Glutamatergic neuron (in vitro differentiated cells): Measurements from ENCODE around the gene MCTP2. TPM values are rescaled to one million over a fixed set of nuclear protein-coding genes. Genes with fewer than 3 reads are reported as not detected.

ENCODE experiments used
- DNase-seq: peaks from one replicate; pipeline ENCODE4 v3.0.0; 2022
- H3K27ac Mint-ChIP-seq: one replicate; pipeline ENCODE4 v1.8.0; 2020; ENCODE audit warnings: mild to moderate bottlenecking, mixed read lengths, inconsistent platforms; ENCODE audit not compliant: unreplicated experiment
- H3K27me3 Mint-ChIP-seq: one replicate; pipeline ENCODE4 v1.8.0; 2020; ENCODE audit warnings: mild to moderate bottlenecking, moderate library complexity, mixed read lengths, inconsistent platforms; ENCODE audit not compliant: unreplicated experiment
- H3K36me3 Mint-ChIP-seq: one replicate; pipeline ENCODE4 v1.8.0; 2020; ENCODE audit warnings: mild to moderate bottlenecking, mixed read lengths, inconsistent platforms; ENCODE audit not compliant: unreplicated experiment
- H3K4me1 Mint-ChIP-seq: one replicate; pipeline ENCODE4 v1.8.0; 2020; ENCODE audit warnings: mild to moderate bottlenecking, low read depth, mixed read lengths, inconsistent platforms; ENCODE audit not compliant: unreplicated experiment
- H3K4me3 Mint-ChIP-seq: one replicate; pipeline ENCODE4 v1.8.0; 2020; ENCODE audit warnings: mild to moderate bottlenecking, mixed read lengths, inconsistent platforms; ENCODE audit not compliant: unreplicated experiment
- H3K9me3 Mint-ChIP-seq: one replicate; pipeline ENCODE4 v1.8.0; 2020; ENCODE audit warnings: mild to moderate bottlenecking, moderate library complexity, mixed read lengths, inconsistent platforms; ENCODE audit not compliant: unreplicated experiment
- CTCF ChIP-seq: fragments of 200-600 bp; sonication (generic); IDR thresholded peaks from one replicate; pipeline ENCODE4 v1.5.0; 2021; ENCODE audit not compliant: partially characterized antibody, unreplicated experiment
- total RNA-seq: library from RNA; stranded (reverse); fragmentation: NEBNext Ultra II Directional; extraction: Animal tissue kit (Norgen Biotek cat#: 25700); gene quantifications from one replicate; pipeline ENCODE4 v1.2.1, GENCODE V29; 2021; ENCODE audit not compliant: unreplicated experiment

MCTP2 gene
- total RNA-seq, 1 donor from 2014 or later = 0.44 TPM

- no peaks in the 10 kb centered on the region for H3K4me1 Mint-ChIP-seq
- no peak for DNase-seq
- no peak overlapping the region for H3K4me3 Mint-ChIP-seq
- TF ChIP-seq CTCF = no peak
- peaks cover 1% of the 10 kb centered on the region for H3K27me3 Mint-ChIP-seq
- H3K27ac Mint-ChIP-seq = no peak overlapping the region
- H3K9me3 Mint-ChIP-seq = no peaks in the 10 kb centered on the region
- H3K36me3 Mint-ChIP-seq = no peaks in the 10 kb centered on the region
Measured at GRCh38 chr15:94205366-94205765, 26.0 kb upstream of the MCTP2 start.

- H3K36me3 Mint-ChIP-seq = no peaks in the 10 kb centered on the region
- TF ChIP-seq CTCF = no peak
- no peak for DNase-seq
- no peaks in the 10 kb centered on the region for H3K4me1 Mint-ChIP-seq
- peaks cover 1% of the 10 kb centered on the region for H3K27me3 Mint-ChIP-seq
- H3K27ac Mint-ChIP-seq = no peak overlapping the region
- no peak overlapping the region for H3K4me3 Mint-ChIP-seq
- no peaks in the 10 kb centered on the region for H3K9me3 Mint-ChIP-seq
Measured at GRCh38 chr15:94206463-94207167, 24.7 kb upstream of the MCTP2 start.

GRCh38 chr15:94212291-94212690 lies 19.1 kb upstream of the MCTP2 start:
- no peaks in the 10 kb centered on the region for H3K36me3 Mint-ChIP-seq
- no peak overlapping the region for H3K4me3 Mint-ChIP-seq

GRCh38 chr15:94225616-94226015 lies 5.7 kb upstream of the MCTP2 start:
- no peak for TF ChIP-seq CTCF
- DNase-seq = no peak
- Mint-ChIP-seq H3K36me3 (no peaks in the 10 kb centered on the region), H3K9me3 (peaks cover 2% of the 10 kb centered on the region), H3K27me3 (peaks cover 1% of the 10 kb centered on the region), H3K27ac (no peak overlapping the region), H3K4me3 (no peak overlapping the region), H3K4me1 (no peaks in the 10 kb centered on the region)

More at GRCh38 chr15:94212291-94212690, 19.1 kb upstream of the MCTP2 start:
- H3K27me3 Mint-ChIP-seq = peaks cover 1% of the 10 kb centered on the region
- no peaks in the 10 kb centered on the region for H3K9me3 Mint-ChIP-seq
- H3K4me1 Mint-ChIP-seq = no peaks in the 10 kb centered on the region
- H3K27ac Mint-ChIP-seq = no peak overlapping the region
- no peak for DNase-seq
- TF ChIP-seq CTCF = no peak

- H3K4me3 Mint-ChIP-seq = no peak overlapping the region
- peaks cover 4% of the 10 kb centered on the region for H3K27me3 Mint-ChIP-seq
- H3K9me3 Mint-ChIP-seq = peaks cover 2% of the 10 kb centered on the region
- DNase-seq = no peak
- H3K27ac Mint-ChIP-seq = no peak overlapping the region
- no peaks in the 10 kb centered on the region for H3K36me3 Mint-ChIP-seq
- TF ChIP-seq CTCF = no peak
- H3K4me1 Mint-ChIP-seq = no peaks in the 10 kb centered on the region
Measured at GRCh38 chr15:94228611-94229010, 2.8 kb upstream of the MCTP2 start.
